CD4-positive, alpha-beta T cell treated with Interferon alpha-2 for 1 hour (primary cell): ENCODE data around the gene NPAS4.
"Not testable (repeated sequence)": the region's sequence is repeated elsewhere in the genome, so short reads cannot be mapped to it uniquely, and the experiment has no call there.

Experiments
- DNase-seq, 2 donors: peaks; one replicate each; pipeline ENCODE4 v3.0.0-alpha.2; 2020 to 2022

The NPAS4 gene

GRCh38 chr11:66420671-66421476 lies at the start of gene NPAS4:
TSS of gene NPAS4 (plus strand) at chr11:66421035. CDS start at chr11:66421180, 145 bp downstream.
- DNase-seq = no peak

- peak; percentile 79 to 83 for DNase-seq
Measured at GRCh38 chr11:66371627-66372415, 49.0 kb upstream of the NPAS4 start, which contains the start of gene SLC29A2. TSS of gene SLC29A2 (minus strand) at chr11:66371760. CDS start at chr11:66371591, 169 bp downstream.

- DNase-seq = no peak
Measured at GRCh38 chr11:66373265-66373664, 47.6 kb upstream of the NPAS4 start.

DNA sequence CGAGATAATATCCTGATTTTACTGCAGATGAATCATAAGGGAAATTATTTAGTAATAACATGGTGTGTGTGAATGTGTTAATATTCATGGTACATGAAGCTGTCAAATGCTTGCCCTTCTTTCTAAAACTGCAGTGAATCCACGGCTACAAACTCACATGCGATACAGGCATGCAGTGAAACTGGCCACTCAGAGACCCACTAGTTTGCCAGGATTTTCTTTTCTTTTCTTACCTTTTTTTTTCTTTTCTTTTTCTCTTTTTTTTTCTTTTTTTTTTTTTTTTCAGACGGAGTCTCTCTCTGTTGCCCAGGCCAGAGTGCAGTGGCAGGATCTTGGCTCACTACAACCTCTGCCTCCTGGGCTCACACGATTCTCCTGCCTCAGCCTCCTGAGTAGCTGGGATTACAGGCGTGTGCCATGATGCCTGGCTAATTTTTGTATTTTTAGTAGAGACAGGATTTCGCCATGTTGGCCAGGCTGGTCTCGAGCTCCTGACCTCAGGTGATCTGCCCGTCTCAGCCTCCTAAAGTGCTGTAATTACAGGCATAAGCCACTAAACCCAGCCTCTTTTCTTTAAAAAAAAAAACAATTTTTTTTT lies 47.0 kb upstream of the NPAS4 start:
- DNase-seq = not testable (repeated sequence)

DNA sequence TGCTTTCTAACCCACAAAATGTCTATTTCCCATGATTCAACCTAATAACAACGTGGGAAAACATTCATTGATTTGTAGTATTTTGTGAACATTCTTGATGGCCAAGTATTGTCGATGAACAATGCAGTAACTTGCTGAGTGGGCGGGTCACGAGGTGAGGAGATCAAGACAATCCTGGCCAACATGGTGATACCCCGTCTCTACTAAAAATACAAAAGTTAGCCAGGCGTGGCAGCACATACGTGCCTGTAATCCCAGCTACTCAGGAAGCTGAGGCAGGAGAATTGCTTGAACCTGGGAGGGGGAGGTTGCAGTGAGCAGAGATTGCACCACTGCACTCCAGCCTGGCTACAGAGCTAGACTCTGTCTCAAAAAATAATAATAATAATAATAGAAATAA lies 40.6 kb upstream of the NPAS4 start:
- not testable (repeated sequence) for DNase-seq

DNA sequence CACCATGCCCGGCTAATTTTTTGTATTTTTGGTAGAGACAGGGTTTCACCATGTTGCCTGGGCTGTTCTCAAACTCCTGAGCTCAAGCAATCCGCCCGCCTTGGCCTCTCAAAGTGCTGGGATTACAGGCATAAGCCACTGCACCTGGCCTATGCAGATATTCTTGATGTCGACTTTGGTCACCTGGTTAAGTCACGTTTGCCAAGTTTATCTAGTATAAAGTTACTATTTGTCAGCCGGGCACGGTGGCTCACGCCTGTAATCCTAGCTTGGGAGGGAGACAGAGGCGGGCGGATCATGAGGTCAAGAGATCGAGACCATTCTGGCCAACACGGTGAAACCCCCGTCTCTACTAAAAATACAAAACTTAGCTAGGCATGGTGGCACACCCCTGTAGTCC lies 36.5 kb upstream of the NPAS4 start:
- not testable (repeated sequence) for DNase-seq

GRCh38 chr11:66386171-66387069 lies 34.4 kb upstream of the NPAS4 start:
- peak; percentile 81 to 84 for DNase-seq

DNA sequence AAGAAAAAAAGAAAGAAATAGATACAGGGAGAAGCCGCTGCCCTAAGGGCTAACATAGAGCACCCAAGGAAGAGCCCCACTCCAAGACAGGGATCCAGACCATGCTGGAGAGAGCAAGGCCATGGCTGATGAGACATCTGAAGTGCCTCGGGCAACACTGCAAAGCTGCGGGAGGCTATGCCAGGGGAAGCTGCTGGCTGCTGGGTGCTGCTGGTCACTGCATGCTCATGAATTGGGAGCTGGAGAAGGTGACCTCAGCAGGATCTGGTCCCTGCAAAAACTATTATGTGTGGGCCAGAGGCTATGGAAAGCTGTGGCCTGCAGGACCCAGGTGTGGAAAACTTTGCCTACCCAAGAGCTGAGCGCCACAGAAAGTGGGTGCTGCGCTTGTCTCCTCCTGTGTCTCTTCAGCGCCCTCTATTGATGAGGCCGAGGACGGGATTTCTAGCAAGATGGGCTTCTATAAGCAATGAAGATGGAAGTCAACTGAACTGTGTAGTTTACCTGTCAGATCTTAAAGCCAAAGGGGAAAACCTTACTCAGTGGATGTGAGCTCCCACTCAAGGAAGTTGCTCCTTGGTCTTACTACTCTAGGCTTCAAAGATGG lies 32.0 kb upstream of the NPAS4 start:
- peak; percentile 71 to 79 for DNase-seq

DNA sequence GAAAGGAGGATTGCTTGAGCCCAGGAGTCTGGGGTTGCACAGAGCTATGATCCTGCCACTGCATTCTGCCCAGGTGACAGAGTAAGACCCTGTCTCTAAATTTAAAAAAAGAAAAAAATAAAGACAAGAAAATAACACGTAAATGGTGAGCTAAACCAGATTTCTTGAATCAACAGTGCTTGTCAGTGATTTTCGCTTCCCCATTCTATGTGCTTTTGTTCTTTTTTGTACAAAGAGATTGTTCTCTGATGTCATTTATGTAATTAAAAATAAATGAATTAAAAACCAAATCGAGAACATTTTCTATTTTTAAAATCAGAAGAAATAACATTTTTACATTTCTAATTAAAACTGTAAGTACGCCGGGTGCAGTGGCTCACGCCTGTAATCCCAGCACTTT lies 29.5 kb upstream of the NPAS4 start:
- no peak for DNase-seq

GRCh38 chr11:66393954-66394353 lies 26.9 kb upstream of the NPAS4 start:
- DNase-seq = no peak

DNA sequence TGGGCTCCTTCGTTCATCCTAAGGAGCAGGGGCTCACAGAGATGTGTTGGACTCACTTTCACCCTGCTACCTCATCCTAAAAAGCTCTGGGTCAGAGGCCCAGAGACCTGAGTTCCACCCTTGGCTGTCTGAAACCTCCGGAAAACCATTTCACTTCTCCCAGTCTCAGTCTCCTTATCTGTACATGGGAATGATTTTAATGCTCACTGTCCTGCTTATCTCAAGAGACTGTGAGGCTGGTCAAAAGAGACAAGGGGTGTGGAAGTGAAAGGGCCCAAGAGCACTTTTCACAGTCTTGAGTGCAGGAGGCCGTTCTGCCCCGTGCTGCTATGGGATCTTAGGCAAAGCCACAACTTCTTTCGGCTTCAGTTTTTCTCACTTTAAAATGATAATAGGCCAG lies 13.2 kb upstream of the NPAS4 start:
- DNase-seq = no peak

DNA sequence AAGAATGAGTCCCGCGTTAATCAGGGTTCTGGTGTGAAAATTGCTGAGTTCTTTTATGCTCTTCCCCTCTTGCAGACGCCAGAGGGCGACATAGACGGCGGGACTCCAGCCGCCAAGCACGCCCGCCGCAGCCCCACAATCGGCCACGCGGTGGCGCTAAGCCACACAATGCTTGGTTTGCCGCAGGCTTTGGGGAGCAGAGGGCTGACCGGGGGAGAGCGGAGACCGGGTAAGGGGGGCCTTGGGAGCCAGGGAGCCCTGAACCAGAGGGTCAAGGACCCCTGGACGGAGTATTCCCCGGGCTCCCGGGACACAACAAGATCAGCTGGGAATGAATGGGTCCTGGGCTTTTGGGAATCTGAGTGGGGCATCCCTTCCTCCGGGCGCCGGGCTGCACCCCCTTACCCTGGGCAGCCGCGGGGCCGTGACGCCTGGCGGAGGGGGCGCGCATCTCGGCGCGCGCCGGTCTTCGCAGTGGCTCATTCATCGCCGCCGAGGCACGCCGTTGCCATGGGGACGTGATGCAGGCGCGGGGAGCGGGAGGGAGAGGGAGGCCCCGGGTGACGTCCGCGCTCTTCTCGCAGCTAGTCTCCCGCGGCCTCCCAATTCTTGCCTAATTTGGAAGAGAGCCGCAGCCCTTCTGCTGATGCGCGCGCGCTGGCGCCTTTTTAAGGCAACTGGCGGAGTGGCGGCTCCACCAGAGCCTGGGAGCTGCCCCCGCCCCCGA lies 12.2 kb upstream of the NPAS4 start:
- DNase-seq = peak; percentile 85 to 91

GRCh38 chr11:66409226-66409625 lies 11.6 kb upstream of the NPAS4 start:
- DNase-seq = no peak

- no peak for DNase-seq
Measured at GRCh38 chr11:66410191-66410590, 10.6 kb upstream of the NPAS4 start.

- no peak for DNase-seq
Measured at GRCh38 chr11:66411323-66411722, 9.5 kb upstream of the NPAS4 start.

- no peak for DNase-seq
Measured at GRCh38 chr11:66412110-66412509, 8.7 kb upstream of the NPAS4 start.

DNA sequence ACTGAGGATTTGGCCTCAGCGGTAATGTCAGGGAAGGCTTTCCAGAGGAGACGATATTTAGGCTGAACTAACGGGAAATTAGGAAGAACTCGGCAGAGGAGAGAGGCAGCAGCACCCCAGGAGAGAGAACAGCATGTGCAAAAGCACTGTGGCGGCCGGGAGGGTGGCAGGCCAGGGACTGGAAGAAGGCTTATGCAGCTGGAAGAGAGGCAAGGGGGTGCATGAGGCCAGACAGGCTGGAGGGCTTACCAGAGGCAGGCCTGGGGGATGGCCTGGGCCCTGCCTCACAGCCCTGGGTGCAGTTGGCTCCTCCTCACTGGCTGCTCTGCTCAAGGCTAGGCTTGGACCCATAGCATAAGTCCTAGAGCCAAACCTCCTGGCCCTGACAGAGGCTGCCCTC lies 7.7 kb upstream of the NPAS4 start:
- no peak for DNase-seq

DNA sequence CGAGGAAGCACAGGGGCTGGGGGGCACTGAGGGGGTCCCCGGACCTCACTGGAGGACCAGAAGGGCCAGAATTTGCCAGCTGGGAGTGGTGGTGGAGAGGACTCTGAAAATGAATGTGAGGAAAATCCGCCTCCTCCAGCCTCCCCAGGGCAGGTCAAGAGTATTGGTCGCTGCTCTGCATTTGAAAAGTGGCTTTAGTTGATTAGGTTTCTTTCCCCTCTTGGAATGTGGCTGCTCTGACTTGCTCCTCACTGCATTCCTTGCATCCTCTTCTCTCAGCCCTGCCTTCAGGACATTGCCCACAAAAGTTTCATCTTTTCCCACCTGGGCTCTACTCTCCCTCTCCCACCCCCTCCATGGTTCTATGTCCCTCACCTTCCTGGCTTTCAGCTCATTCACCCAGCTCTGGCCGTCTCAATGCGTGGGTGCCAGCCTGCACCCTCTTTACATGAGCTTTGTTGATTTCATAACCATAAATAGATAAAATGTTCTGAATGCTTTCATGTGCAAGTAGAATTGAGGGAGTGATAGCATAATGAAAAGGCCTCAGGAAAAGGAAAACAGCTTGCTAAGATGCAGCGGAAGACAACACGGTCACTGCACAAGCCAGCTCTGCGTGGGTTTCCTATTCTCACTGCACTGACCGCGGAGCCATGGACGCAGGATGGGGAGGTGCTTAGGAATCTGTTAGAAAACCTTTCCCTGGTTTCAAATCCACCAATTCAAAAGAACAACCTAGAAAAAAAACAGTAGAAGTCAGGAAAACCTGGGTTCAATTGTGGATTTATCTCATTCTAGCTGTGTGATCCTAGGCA lies 6.5 kb upstream of the NPAS4 start:
- no peak for DNase-seq

DNA sequence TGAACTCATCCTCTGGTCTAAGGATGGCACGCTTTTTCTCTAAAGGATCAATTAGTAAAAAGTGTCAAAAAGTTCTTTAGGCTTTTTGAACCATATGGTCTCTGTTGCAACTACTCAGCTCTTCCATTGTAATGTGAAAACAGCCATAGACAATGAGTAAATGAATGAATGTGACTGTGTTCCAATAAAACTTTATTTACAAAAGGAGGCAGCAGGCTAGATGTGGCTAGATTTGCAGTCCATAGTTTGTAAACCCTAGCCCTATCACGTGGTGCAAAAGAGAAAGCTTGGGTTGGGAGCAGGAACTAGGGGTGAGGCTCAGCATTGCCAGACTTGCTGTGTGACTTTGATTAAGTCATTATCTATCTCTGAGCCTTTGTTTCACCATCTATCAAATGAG lies 5.4 kb upstream of the NPAS4 start:
- no peak for DNase-seq

- DNase-seq = no peak
Measured at GRCh38 chr11:66417000-66417399, 3.8 kb upstream of the NPAS4 start.
